Karpas-422 (cell line): ENCODE data around the gene PRKN. TPM values are rescaled to one million over a fixed set of nuclear protein-coding genes. Genes with fewer than 3 reads are reported as not detected.

ENCODE experiments used
- DNase-seq: peaks from one replicate; pipeline ENCODE4 v3.0.0-alpha.2; 2015
- H2AFZ ChIP-seq: fragments of 200-600 bp; sonication (generic); 2 replicates; pipeline ENCODE4 v1.6.1; 2014; ENCODE audit warnings: antibody characterized with exemption, low read length, mixed read lengths
- H3K27ac ChIP-seq: fragments of 200-600 bp; sonication (generic); 2 replicates; pipeline ENCODE4 v1.5.1; 2014; ENCODE audit warnings: mild to moderate bottlenecking, low read length, moderate library complexity
- H3K27me3 ChIP-seq: fragments of 200-600 bp; sonication (generic); 2 replicates; pipeline ENCODE4 v1.6.1; 2014; ENCODE audit warnings: low read length, mixed read lengths
- H3K36me3 ChIP-seq: fragments of 200-600 bp; sonication (generic); 2 replicates; pipeline ENCODE4 v1.6.1; 2014; ENCODE audit warnings: low read length, mixed read lengths; ENCODE audit not compliant: insufficient read depth
- H3K4me1 ChIP-seq: fragments of 200-600 bp; sonication (generic); 2 replicates; pipeline ENCODE4 v1.6.1; 2014; ENCODE audit warnings: mild to moderate bottlenecking, low read length, mixed read lengths
- H3K4me2 ChIP-seq: fragments of 200-600 bp; sonication (generic); 2 replicates; pipeline ENCODE4 v1.6.1; 2014; ENCODE audit warnings: low read length, low read depth, mild to moderate bottlenecking; ENCODE audit not compliant: poor library complexity, severe bottlenecking
- H3K4me3 ChIP-seq: fragments of 200-600 bp; sonication (generic); 2 replicates; pipeline ENCODE4 v1.5.1; 2014; ENCODE audit warnings: mild to moderate bottlenecking, antibody characterized with exemption, low read length, mixed read lengths
- H3K79me2 ChIP-seq: fragments of 200-600 bp; sonication (generic); 2 replicates; pipeline ENCODE4 v1.6.1; 2014; ENCODE audit warnings: mild to moderate bottlenecking, low read length, mixed read lengths
- H3K9ac ChIP-seq: fragments of 200-600 bp; sonication (generic); 2 replicates; pipeline ENCODE4 v1.6.0; 2014; ENCODE audit warnings: low read length
- H3K9me2 ChIP-seq: fragments of 200-600 bp; sonication (generic), shearing (Covaris generic); replicated peaks from 2 replicates; pipeline ENCODE4 v1.6.0; 2014; ENCODE audit warnings: mild to moderate bottlenecking, low read length, moderate library complexity; ENCODE audit not compliant: insufficient read depth
- H3K9me3 ChIP-seq: fragments of 300-700, 200-600 bp; sonication (generic); 2 replicates; pipeline ENCODE4 v1.6.1; 2014; ENCODE audit warnings: low read length, mixed read lengths
- H4K20me1 ChIP-seq: fragments of 200-600 bp; sonication (generic); 2 replicates; pipeline ENCODE4 v1.6.1; 2014; ENCODE audit warnings: mild to moderate bottlenecking, antibody characterized with exemption, low read length, low read depth; ENCODE audit not compliant: insufficient read depth
- total RNA-seq: library from RNA; depleted of rRNA; stranded (reverse); fragments of >200 nt; shearing (Covaris generic); gene quantifications from 2 replicates; pipeline ENCODE4 v1.2.3, GENCODE V29; 2014; ENCODE audit warnings: low replicate concordance

The PRKN gene
- total RNA-seq, 1 experiment from 2014 or later: not detected

- Histone ChIP-seq H3K9ac (no peak overlapping the region), H2AFZ (no peak overlapping the region), H4K20me1 (no peaks in the 10 kb centered on the region), H3K79me2 (no peaks in the 10 kb centered on the region), H3K36me3 (no peaks in the 10 kb centered on the region), H3K9me2 (no peaks in the 10 kb centered on the region), H3K4me1 (no peaks in the 10 kb centered on the region), H3K4me3 (no peak overlapping the region), H3K4me2 (no peak overlapping the region), H3K27ac (no peak overlapping the region), H3K27me3 (no peaks in the 10 kb centered on the region), H3K9me3 (peaks cover 11% of the 10 kb centered on the region)
- no peak for DNase-seq
These were observed 395.7 kb downstream of the PRKN start for GRCh38 chr6:162331911-162332310.

- no peaks in the 10 kb centered on the region for H3K79me2 ChIP-seq
- no peak overlapping the region for H3K4me2 ChIP-seq
- no peaks in the 10 kb centered on the region for H3K9me2 ChIP-seq
- no peak for DNase-seq
- H3K4me1 ChIP-seq: no peaks in the 10 kb centered on the region
- H2AFZ ChIP-seq: no peak overlapping the region; the same call in 1 of the 2 replicates
- peaks cover 12% of the 10 kb centered on the region for H3K9me3 ChIP-seq
- no peaks in the 10 kb centered on the region for H4K20me1 ChIP-seq
- H3K4me3 ChIP-seq: no peak overlapping the region
- no peak overlapping the region for H3K9ac ChIP-seq
- H3K36me3 ChIP-seq: no peaks in the 10 kb centered on the region
- H3K27ac ChIP-seq: no peak overlapping the region
- H3K27me3 ChIP-seq: no peaks in the 10 kb centered on the region
These were observed 401.7 kb downstream of the PRKN start for GRCh38 chr6:162325826-162326225.

- no peaks in the 10 kb centered on the region for H3K36me3 ChIP-seq
- H3K27me3 ChIP-seq: no peaks in the 10 kb centered on the region
- no peak overlapping the region for H3K9ac ChIP-seq
- no peak overlapping the region for H3K4me3 ChIP-seq
- H3K27ac ChIP-seq: no peak overlapping the region
- no peaks in the 10 kb centered on the region for H3K9me2 ChIP-seq
- no peaks in the 10 kb centered on the region for H3K79me2 ChIP-seq
- no peak overlapping the region for H2AFZ ChIP-seq
- no peaks in the 10 kb centered on the region for H3K4me1 ChIP-seq
- peaks cover 9% of the 10 kb centered on the region for H3K9me3 ChIP-seq
- no peak overlapping the region for H3K4me2 ChIP-seq
- H4K20me1 ChIP-seq: no peaks in the 10 kb centered on the region
- DNase-seq: no peak
These were observed 402.5 kb downstream of the PRKN start for GRCh38 chr6:162325051-162325450.

- Histone ChIP-seq H3K36me3 (0 out of 2 replicates have a peak, but pooled peaks cover 2% of the 10 kb centered on the region), H2AFZ (no peak overlapping the region), H3K4me2 (no peak overlapping the region), H3K27me3 (no peaks in the 10 kb centered on the region), H3K4me1 (no peaks in the 10 kb centered on the region), H3K9ac (no peak overlapping the region), H3K9me2 (no peaks in the 10 kb centered on the region), H3K27ac (no peak overlapping the region), H3K4me3 (no peak overlapping the region), H3K79me2 (no peaks in the 10 kb centered on the region), H3K9me3 (peaks cover 18% of the 10 kb centered on the region), H4K20me1 (no peaks in the 10 kb centered on the region)
- no peak for DNase-seq
These were observed 412.3 kb downstream of the PRKN start for GRCh38 chr6:162315291-162315690.

- Histone ChIP-seq H3K36me3 (0 out of 2 replicates have a peak, but pooled peaks cover 2% of the 10 kb centered on the region), H3K27me3 (no peaks in the 10 kb centered on the region), H2AFZ (no peak overlapping the region), H3K9me3 (peaks cover 18% of the 10 kb centered on the region), H3K4me2 (no peak overlapping the region), H4K20me1 (no peaks in the 10 kb centered on the region), H3K4me1 (no peaks in the 10 kb centered on the region), H3K9ac (no peak overlapping the region), H3K79me2 (no peaks in the 10 kb centered on the region), H3K27ac (no peak overlapping the region), H3K4me3 (no peak overlapping the region), H3K9me2 (no peaks in the 10 kb centered on the region)
- no peak for DNase-seq
These were observed 413.5 kb downstream of the PRKN start for GRCh38 chr6:162313922-162314660.

DNA sequence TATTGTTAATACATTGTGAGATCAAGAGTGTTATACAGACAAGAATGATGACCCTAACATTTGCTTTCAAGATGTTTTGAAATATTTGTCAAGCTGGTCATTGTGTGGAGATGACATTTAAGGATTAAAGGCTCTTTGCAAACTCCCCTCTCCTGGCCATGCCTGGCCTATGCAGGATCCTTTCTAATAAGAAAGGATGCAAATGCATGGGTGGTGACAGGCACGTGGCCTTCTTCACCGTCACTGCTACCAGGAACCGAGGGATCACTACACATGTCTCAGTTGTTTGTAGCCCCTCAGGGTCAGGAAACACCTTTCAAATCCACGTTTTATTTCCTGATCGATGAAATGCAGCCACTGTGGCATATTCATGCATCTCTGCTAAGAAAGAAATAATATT lies 419.7 kb downstream of the PRKN start:
- H3K79me2 ChIP-seq: no peaks in the 10 kb centered on the region
- H3K36me3 ChIP-seq: no peaks in the 10 kb centered on the region
- H2AFZ ChIP-seq: no peak overlapping the region
- no peaks in the 10 kb centered on the region for H3K27me3 ChIP-seq
- no peaks in the 10 kb centered on the region for H4K20me1 ChIP-seq
- DNase-seq: no peak
- no peak overlapping the region for H3K4me3 ChIP-seq
- no peaks in the 10 kb centered on the region for H3K9me2 ChIP-seq
- no peak overlapping the region for H3K9ac ChIP-seq
- no peaks in the 10 kb centered on the region for H3K4me1 ChIP-seq
- H3K9me3 ChIP-seq: 0 out of 2 replicates have a peak, but pooled peaks cover 7% of the 10 kb centered on the region
- no peak overlapping the region for H3K4me2 ChIP-seq
- H3K27ac ChIP-seq: no peak overlapping the region

GRCh38 chr6:162306616-162307015 lies 420.9 kb downstream of the PRKN start:
- no peak overlapping the region for H3K27ac ChIP-seq
- H3K79me2 ChIP-seq: no peaks in the 10 kb centered on the region
- DNase-seq: no peak
- H3K4me3 ChIP-seq: no peak overlapping the region
- no peak overlapping the region for H3K4me2 ChIP-seq
- H2AFZ ChIP-seq: no peak overlapping the region
- no peak overlapping the region for H3K9ac ChIP-seq
- no peaks in the 10 kb centered on the region for H3K27me3 ChIP-seq
- no peaks in the 10 kb centered on the region for H3K9me2 ChIP-seq
- no peaks in the 10 kb centered on the region for H3K36me3 ChIP-seq
- H3K4me1 ChIP-seq: no peaks in the 10 kb centered on the region
- 0 out of 2 replicates have a peak, but pooled peaks cover 7% of the 10 kb centered on the region for H3K9me3 ChIP-seq
- no peaks in the 10 kb centered on the region for H4K20me1 ChIP-seq

DNA sequence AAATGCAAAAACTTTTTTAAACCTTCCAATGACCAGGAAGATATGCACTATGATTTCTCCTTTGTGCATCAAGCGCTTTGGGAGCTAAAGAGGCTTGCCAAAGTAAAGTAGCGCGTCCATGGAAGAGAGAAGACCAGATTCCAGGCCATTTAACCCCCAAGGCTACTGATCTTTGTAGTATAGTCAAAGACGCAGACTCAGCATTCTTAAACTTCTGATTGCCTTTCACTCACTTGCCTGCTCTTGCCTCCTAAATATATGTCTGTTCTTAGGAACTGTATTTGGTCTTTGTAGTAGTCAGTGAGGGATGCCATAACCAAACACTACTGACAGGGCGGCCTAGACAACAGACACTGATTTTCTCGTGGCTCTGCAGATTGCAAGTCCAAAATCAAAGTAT lies 426.4 kb downstream of the PRKN start:
- DNase-seq: no peak
- Histone ChIP-seq H3K9ac (no peak overlapping the region), H3K4me2 (no peak overlapping the region), H3K9me2 (no peaks in the 10 kb centered on the region), H3K27me3 (no peaks in the 10 kb centered on the region), H2AFZ (no peak overlapping the region), H3K79me2 (no peaks in the 10 kb centered on the region), H3K36me3 (no peaks in the 10 kb centered on the region), H3K4me3 (no peak overlapping the region), H3K4me1 (no peaks in the 10 kb centered on the region), H3K27ac (no peak overlapping the region), H3K9me3 (0 out of 2 replicates have a peak, but pooled peaks cover under 1% of the 10 kb centered on the region), H4K20me1 (no peaks in the 10 kb centered on the region)
